Keratinocyte (primary cell): ENCODE measurements around the gene SSTR1.

Experiments
- CTCF ChIP-seq, 3 experiments: IDR thresholded peaks in 1 of 3; conservative IDR thresholded peaks in 1 of 3; optimal IDR thresholded peaks in 1 of 3; 2 replicates in 2 of 3; 3 replicates in 1 of 3; pipeline versions ENCODE3 to v1.5.1; 2011; ENCODE audit warnings: low read length in 3 of 3, mild to moderate bottlenecking in 3 of 3, moderate library complexity in 2 of 3, control low read depth in 1 of 3, inconsistent platforms in 1 of 3; ENCODE audit not compliant: insufficient read depth in 2 of 3; ENCODE audit errors: extremely low read depth in 1 of 3
- EZH2 ChIP-seq: IDR thresholded peaks from one replicate; pipeline ENCODE4 v1.6.1; 2012; ENCODE audit warnings: inconsistent platforms, mild to moderate bottlenecking, low read length, moderate library complexity

- TF ChIP-seq CTCF (optimal IDR thresholded peaks at IDR 0.05 in 1 of 3, IDR thresholded peaks at IDR 0.05 in 1 of 3, conservative IDR thresholded peaks at IDR 0.05 in 1 of 3; ENCODE audit: extremely low read depth in 1 of 3, insufficient read depth in 2 of 3, low read length in 3 of 3) (no peak), EZH2 (no peak)
Measured at GRCh38 chr14:38243696-38244240, 36.1 kb downstream of the SSTR1 start.
